ENCODE results near the gene SIAE. TPM values are rescaled to one million over a fixed set of nuclear protein-coding genes. Genes with fewer than 3 reads are reported as not detected.

SIAE gene
- total RNA-seq, 2 donors from 2014 or later, result 128 to 236 TPM

DNA sequence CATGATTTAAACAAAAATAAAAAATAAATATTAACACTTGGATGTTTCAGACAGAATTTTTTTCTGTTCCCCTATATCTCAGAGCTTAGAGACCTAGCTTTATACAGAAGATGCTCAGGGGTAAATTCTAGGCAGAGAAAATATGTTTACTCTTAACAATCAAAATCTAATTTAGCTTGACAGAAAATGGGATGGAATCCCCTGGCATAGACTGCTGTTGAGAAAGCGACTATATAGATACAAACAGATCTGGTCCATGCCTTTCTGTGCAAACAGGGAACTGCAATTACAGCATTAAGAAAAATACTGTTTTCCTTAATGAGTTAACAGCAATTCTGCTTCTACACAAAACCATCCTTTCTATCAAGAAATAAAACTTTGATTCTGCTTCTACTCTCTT, 14.6 kb downstream of the SIAE start:
- no peak overlapping the region for H3K4me3 ChIP-seq
- H3K4me1 ChIP-seq, result no peaks in the 10 kb centered on the region
- intact Hi-C loops (cut with DNase I), result no loop called here
- no peaks in the 10 kb centered on the region for H3K9me3 ChIP-seq
- no peaks in the 10 kb centered on the region for H3K36me3 ChIP-seq
- no peaks in the 10 kb centered on the region for H3K27me3 ChIP-seq
- no peak overlapping the region for H3K9ac ChIP-seq (ENCODE audit: low read depth in 2 of 2, low read length in 2 of 2)
- TF ChIP-seq, protein P1, sequence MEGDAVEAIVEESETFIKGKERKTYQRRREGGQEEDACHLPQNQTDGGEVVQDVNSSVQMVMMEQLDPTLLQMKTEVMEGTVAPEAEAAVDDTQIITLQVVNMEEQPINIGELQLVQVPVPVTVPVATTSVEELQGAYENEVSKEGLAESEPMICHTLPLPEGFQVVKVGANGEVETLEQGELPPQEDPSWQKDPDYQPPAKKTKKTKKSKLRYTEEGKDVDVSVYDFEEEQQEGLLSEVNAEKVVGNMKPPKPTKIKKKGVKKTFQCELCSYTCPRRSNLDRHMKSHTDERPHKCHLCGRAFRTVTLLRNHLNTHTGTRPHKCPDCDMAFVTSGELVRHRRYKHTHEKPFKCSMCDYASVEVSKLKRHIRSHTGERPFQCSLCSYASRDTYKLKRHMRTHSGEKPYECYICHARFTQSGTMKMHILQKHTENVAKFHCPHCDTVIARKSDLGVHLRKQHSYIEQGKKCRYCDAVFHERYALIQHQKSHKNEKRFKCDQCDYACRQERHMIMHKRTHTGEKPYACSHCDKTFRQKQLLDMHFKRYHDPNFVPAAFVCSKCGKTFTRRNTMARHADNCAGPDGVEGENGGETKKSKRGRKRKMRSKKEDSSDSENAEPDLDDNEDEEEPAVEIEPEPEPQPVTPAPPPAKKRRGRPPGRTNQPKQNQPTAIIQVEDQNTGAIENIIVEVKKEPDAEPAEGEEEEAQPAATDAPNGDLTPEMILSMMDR (IDR thresholded peaks at IDR 0.05), result no peak
- no peak overlapping the region for H3K27ac ChIP-seq
- DNase-seq, result no peak

DNA sequence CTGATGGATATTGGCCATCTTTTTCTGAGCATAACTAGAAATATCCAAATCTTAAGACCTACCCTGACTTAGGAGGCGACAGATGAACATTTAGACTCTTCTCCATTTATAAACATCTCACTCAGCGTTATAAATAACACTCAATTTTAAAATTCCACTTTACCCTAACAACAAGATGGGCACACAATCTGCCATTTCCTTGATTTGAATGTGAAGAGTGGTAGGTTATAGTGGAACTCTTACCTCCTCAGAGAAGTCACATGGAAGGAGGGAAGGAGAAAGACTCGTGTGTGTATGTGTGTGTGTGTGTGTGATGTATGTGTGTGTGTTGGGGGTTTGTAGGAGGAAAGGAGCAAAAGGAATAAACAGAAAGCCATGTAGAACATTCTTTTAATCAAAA, 15.0 kb downstream of the SIAE start:
- Histone ChIP-seq H3K9me3 (no peaks in the 10 kb centered on the region), H3K27ac (no peak overlapping the region), H3K4me1 (no peaks in the 10 kb centered on the region), H3K36me3 (no peaks in the 10 kb centered on the region), H3K9ac (ENCODE audit: low read depth in 2 of 2, low read length in 2 of 2) (no peak overlapping the region), H3K27me3 (no peaks in the 10 kb centered on the region), H3K4me3 (no peak overlapping the region)
- TF ChIP-seq, protein P1 (IDR thresholded peaks at IDR 0.05), result no peak
- no peak for DNase-seq
- intact Hi-C loops (cut with DNase I), result no loop called here

DNA sequence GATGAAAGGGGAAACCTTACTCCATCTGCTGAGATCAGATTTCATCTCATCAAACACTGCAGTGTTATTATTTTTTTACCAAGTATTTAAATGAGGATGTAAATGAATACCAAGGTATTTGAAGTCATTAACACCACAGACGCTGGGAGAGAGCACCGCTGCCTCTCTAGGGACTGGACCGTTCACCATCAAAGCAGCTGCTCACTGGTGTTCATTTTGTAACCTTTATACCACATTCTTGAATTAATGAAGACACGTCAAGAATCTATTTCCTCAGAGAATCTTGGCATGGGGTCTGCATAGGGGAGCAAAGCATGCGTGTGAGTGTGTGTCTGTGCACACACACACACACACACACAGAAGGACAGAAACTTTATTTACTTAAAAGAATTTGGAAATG, 15.6 kb downstream of the SIAE start:
- no peak overlapping the region for H3K4me3 ChIP-seq

DNA sequence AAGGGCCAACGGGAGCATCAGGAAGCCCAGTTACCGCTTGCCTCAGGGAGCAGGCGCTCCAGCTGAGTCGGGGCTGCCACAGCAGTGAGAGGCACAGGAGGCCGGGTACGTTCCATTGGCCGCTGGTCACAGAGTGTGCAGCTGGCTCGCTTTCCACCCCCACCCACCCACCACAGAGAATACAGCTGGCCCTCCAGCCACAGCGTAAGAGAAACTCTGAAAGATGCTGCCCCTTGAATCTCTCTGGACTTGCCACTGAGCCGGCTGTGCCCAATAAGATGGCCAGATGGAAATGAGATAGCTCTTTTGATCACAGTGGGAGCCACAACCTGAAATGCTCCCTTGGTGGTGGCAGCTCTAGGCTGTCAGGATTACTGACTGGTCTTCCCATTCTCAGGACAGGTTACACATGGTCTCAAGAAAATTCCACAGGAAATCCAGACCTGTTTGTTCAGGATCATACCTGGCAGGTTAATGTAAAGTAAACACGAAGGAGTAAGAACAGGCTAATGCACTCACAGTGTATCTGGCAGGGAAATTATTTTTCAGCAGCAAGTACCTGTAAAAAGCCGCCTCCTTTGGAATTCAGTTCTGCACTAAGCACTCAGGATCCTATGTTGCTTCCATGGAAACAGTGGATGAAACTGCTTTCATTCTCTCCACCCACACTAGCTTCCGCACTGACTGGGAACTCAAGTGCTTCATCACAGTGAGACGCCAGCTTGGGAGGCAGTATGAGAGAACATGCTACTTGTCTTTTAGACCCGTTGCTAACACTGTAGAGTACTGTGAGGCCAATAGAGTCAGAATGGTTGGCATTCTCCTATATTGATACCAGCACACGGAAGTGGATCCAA, 16.5 kb downstream of the SIAE start:
- H3K36me3 ChIP-seq, result no peaks in the 10 kb centered on the region
- H3K9me3 ChIP-seq, result no peaks in the 10 kb centered on the region
- intact Hi-C loops (cut with DNase I), result no loop called here
- no peak overlapping the region for H3K9ac ChIP-seq (ENCODE audit: low read depth in 2 of 2, low read length in 2 of 2)
- no peaks in the 10 kb centered on the region for H3K27me3 ChIP-seq
- TF ChIP-seq, protein P1 (IDR thresholded peaks at IDR 0.05), result no peak
- no peak for DNase-seq
- H3K4me1 ChIP-seq, result no peaks in the 10 kb centered on the region
- H3K27ac ChIP-seq, result no peak overlapping the region
- H3K4me3 ChIP-seq, result no peak overlapping the region

More for the DNA sequence above, 15.6 kb downstream of the SIAE start:
- H3K27ac ChIP-seq, result no peak overlapping the region
- DNase-seq, result no peak
- no peaks in the 10 kb centered on the region for H3K4me1 ChIP-seq
- H3K27me3 ChIP-seq, result no peaks in the 10 kb centered on the region
- intact Hi-C loops (cut with DNase I), result no loop called here
- H3K9me3 ChIP-seq, result no peaks in the 10 kb centered on the region
- H3K36me3 ChIP-seq, result no peaks in the 10 kb centered on the region
- H3K9ac ChIP-seq (ENCODE audit: low read depth in 2 of 2, low read length in 2 of 2), result no peak overlapping the region
- TF ChIP-seq, protein P1 (IDR thresholded peaks at IDR 0.05), result no peak

DNA sequence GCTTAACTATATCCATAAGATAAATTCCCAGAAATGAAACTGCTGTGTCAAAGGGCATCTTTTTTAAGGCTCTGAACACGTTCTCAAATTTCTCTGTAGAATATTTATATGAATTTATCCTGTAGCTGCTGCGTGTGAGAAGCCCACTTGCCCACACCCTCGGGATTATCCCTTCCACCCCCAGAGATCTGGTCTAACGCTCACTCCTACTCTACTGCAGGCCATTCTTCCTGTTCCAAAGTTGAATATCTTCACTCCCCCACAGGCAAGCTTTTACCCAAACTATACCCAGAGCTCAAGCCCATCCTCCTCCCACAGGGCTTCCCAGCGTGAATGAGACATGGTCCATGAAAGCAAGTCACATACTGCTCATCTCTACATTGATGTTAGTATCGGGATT, 24.9 kb downstream of the SIAE start:
- Histone ChIP-seq H3K4me1 (no peaks in the 10 kb centered on the region), H3K27ac (no peak overlapping the region), H3K36me3 (peaks cover 5% of the 10 kb centered on the region), H3K9me3 (no peaks in the 10 kb centered on the region), H3K27me3 (no peaks in the 10 kb centered on the region), H3K4me3 (no peak overlapping the region), H3K9ac (ENCODE audit: low read depth in 2 of 2, low read length in 2 of 2) (no peak overlapping the region)
- intact Hi-C loops (cut with DNase I), result no loop called here
- TF ChIP-seq, protein P1 (IDR thresholded peaks at IDR 0.05), result no peak
- DNase-seq, result no peak

Data from colonic mucosa (tissue), 4 donors.